Mesodermal cell (in vitro differentiated cells): ENCODE measurements around the gene KIF20B. TPM values are rescaled to one million over a fixed set of nuclear protein-coding genes. Genes with fewer than 3 reads are reported as not detected.

Source experiments
- H3K27ac ChIP-seq: 2 replicates; pipeline ENCODE4 v1.7.0; 2013; ENCODE audit warnings: mild to moderate bottlenecking, low read depth, low read length, moderate library complexity; ENCODE audit not compliant: severe bottlenecking
- H3K36me3 ChIP-seq: 2 replicates; pipeline ENCODE4 v1.7.1; 2013; ENCODE audit warnings: mild to moderate bottlenecking, low read length, moderate library complexity; ENCODE audit not compliant: control insufficient read depth, insufficient read depth
- H3K4me1 ChIP-seq: one replicate; pipeline ENCODE4 v1.7.1; 2013; ENCODE audit warnings: mild to moderate bottlenecking, low read length; ENCODE audit not compliant: insufficient read depth, control insufficient read depth, poor library complexity, severe bottlenecking
- H3K4me3 ChIP-seq: 2 replicates; pipeline ENCODE4 v1.7.0; 2013; ENCODE audit warnings: low read length, control low read depth, mild to moderate bottlenecking; ENCODE audit not compliant: insufficient read depth, poor library complexity, severe bottlenecking; ENCODE audit errors: extremely low read depth
- H3K9me3 ChIP-seq: 2 replicates; pipeline ENCODE4 v1.7.1; 2013; ENCODE audit warnings: mild to moderate bottlenecking, low read length, moderate library complexity; ENCODE audit not compliant: control insufficient read depth
- WGBS, 2 experiments: methylation state at CpG; one replicate each; pipeline ENCODE4 v1.1.5; 2013; ENCODE audit warnings: missing lambda C conversion rate in 2 of 2; ENCODE audit not compliant: insufficient coverage in 2 of 2; 5-methylcytosine and 5-hydroxymethylcytosine counted together
- polyA plus RNA-seq, 2 experiments: library from polyadenylated mRNA; stranded (reverse); fragments of 50-300 nt; gene quantifications; one replicate each; pipeline ENCODE4 v1.2.3, GENCODE V29; 2013

KIF20B gene, protein sequence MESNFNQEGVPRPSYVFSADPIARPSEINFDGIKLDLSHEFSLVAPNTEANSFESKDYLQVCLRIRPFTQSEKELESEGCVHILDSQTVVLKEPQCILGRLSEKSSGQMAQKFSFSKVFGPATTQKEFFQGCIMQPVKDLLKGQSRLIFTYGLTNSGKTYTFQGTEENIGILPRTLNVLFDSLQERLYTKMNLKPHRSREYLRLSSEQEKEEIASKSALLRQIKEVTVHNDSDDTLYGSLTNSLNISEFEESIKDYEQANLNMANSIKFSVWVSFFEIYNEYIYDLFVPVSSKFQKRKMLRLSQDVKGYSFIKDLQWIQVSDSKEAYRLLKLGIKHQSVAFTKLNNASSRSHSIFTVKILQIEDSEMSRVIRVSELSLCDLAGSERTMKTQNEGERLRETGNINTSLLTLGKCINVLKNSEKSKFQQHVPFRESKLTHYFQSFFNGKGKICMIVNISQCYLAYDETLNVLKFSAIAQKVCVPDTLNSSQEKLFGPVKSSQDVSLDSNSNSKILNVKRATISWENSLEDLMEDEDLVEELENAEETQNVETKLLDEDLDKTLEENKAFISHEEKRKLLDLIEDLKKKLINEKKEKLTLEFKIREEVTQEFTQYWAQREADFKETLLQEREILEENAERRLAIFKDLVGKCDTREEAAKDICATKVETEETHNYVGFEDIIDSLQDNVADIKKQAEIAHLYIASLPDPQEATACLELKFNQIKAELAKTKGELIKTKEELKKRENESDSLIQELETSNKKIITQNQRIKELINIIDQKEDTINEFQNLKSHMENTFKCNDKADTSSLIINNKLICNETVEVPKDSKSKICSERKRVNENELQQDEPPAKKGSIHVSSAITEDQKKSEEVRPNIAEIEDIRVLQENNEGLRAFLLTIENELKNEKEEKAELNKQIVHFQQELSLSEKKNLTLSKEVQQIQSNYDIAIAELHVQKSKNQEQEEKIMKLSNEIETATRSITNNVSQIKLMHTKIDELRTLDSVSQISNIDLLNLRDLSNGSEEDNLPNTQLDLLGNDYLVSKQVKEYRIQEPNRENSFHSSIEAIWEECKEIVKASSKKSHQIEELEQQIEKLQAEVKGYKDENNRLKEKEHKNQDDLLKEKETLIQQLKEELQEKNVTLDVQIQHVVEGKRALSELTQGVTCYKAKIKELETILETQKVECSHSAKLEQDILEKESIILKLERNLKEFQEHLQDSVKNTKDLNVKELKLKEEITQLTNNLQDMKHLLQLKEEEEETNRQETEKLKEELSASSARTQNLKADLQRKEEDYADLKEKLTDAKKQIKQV (N-terminal part only)
- 19.3 TPM for polyA plus RNA-seq (2013, experiment 1 of 2)
- polyA plus RNA-seq (2013, experiment 2 of 2) = 32.2 TPM

DNA sequence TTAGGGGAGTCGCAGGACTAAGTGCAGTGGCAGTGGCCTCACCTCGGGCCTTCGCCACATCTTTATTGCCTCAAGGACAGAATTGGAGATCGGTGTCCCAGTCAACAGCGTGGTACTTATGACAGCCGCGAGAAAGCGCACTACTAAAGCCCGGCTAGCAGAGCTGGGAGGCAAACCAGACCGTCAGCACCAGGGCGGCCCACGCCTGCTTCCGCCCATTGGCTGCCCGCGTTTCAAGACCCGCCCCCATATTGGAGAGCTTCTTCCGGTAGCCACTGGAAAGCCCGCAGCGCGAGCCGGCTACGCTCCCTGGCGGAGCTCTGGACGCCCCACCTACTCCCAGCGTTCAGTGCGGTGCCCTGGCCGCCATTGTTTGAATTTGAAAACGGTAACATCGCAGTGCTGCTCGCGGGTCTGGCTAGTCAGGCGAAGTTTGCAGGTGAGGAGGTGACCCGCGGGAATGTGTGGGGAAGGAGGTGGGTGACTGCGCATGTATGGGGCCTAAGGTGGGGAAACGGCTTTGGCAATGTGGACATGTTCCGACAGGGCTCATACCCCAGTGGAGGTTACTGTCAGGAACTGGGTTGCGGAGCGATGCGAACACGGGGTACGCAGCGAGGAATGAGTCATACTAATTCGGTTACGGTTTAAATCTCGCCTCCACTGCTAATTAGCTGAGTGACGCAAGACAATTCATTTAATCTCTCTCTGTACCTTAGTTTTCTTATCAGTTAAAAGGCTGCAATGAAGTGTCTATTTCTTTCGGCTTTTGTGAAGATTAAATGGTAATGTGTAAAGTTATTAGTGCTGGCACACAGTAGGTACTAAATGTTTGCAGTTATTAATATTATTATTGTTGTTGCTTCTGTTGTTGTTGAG lies at the start of gene KIF20B:
TSS of gene KIF20B (plus strand) at position 349 of the 879 bp plus-strand sequence. CDS start 3,705 bp downstream, outside the sequence.
- peak within 1 kb of the TSS; percentile 90 for H3K27ac ChIP-seq
- WGBS, 2 experiments = 0 to 1% methylated on average over 34 to 37 of the region's 48 CpGs
- peaks cover 5% of the 10 kb centered on the region for H3K4me1 ChIP-seq
- peak within 1 kb of the TSS; percentile 83 for H3K4me3 ChIP-seq
- H3K36me3 ChIP-seq = peaks cover 3% of the 10 kb centered on the region
- no peaks in the 10 kb centered on the region for H3K9me3 ChIP-seq

GRCh38 chr10:89651916-89652573 lies 49.3 kb upstream of the KIF20B start:
- no peak overlapping the region for H3K27ac ChIP-seq
- H3K4me1 ChIP-seq = peaks cover 4% of the 10 kb centered on the region
- no peaks in the 10 kb centered on the region for H3K36me3 ChIP-seq
- peaks cover 5% of the 10 kb centered on the region for H3K9me3 ChIP-seq
- H3K4me3 ChIP-seq = no peak overlapping the region
- WGBS, 2 experiments = 100% methylated on average over 1 of the region's 3 CpGs; no CpG with 5 or more reads in 1 of the 2 experiments

GRCh38 chr10:89652806-89653370 lies 48.5 kb upstream of the KIF20B start:
- Histone ChIP-seq H3K27ac (no peak overlapping the region), H3K4me3 (no peak overlapping the region), H3K4me1 (peaks cover 4% of the 10 kb centered on the region), H3K9me3 (peaks cover 5% of the 10 kb centered on the region), H3K36me3 (no peaks in the 10 kb centered on the region)
- WGBS, 2 experiments = 92 to 100% methylated on average over 3 of the region's 3 CpGs

DNA sequence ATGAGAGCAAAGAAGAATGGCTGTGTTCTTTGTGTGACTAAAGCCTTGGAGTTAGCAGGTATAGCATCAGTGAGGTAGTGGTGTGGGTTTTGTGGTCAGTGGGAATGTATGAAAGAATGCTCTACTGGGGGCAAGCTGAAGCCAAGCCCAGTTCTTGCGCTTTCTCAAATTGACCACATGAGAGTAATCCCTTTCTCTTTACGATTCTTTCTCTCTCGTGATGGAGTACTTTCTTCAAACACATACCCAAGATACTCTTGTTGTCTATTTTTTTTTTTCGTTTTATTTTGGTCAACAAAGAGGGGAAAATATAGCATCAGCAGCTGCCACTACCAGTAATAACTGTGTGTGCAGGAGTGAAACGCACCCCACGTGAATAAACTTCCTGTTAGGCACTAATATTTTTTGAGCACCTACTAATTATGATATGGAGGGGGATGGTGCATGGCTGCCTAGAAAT lies 48.0 kb upstream of the KIF20B start:
- H3K4me3 ChIP-seq = no peak overlapping the region
- peaks cover 5% of the 10 kb centered on the region for H3K9me3 ChIP-seq
- H3K36me3 ChIP-seq = no peaks in the 10 kb centered on the region
- H3K4me1 ChIP-seq = peaks cover 4% of the 10 kb centered on the region
- 75 to 92% methylated on average over 2 of the region's 6 CpGs for WGBS, 2 experiments
- H3K27ac ChIP-seq = no peak overlapping the region

DNA sequence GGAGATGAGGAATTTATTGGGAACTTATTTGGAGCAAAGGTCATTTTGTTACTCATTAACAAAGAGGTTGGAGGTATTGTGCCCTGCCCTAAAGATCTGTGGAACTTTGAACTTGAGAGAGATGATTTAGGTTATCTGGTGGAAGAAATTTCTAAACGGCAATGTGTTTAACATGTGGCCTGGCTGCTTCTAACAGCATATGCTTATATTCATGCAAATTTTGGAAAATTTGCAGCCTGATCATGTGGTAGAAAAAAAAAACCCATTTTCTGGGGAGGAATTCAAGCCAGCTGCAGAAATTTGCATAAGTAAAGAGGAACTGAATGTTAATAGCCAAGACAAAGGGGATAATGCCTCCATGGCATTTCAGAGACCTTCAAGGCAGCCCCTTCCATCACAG lies 45.7 kb upstream of the KIF20B start:
- Histone ChIP-seq H3K27ac (no peak overlapping the region), H3K36me3 (no peaks in the 10 kb centered on the region), H3K4me1 (peaks cover 4% of the 10 kb centered on the region), H3K4me3 (no peak overlapping the region), H3K9me3 (no peaks in the 10 kb centered on the region)
- 83% methylated on average over 1 of the region's 1 CpG; no CpG with 5 or more reads in 1 of the 2 experiments for WGBS, 2 experiments

- Histone ChIP-seq H3K27ac (no peak overlapping the region), H3K9me3 (no peaks in the 10 kb centered on the region), H3K4me1 (peaks cover 4% of the 10 kb centered on the region), H3K36me3 (no peaks in the 10 kb centered on the region), H3K4me3 (no peak overlapping the region)
- WGBS, 2 experiments = 100% methylated on average over 1 of the region's 1 CpG; no CpG with 5 or more reads in 1 of the 2 experiments
Observed at GRCh38 chr10:89657302-89657701, 44.1 kb upstream of the KIF20B start.

DNA sequence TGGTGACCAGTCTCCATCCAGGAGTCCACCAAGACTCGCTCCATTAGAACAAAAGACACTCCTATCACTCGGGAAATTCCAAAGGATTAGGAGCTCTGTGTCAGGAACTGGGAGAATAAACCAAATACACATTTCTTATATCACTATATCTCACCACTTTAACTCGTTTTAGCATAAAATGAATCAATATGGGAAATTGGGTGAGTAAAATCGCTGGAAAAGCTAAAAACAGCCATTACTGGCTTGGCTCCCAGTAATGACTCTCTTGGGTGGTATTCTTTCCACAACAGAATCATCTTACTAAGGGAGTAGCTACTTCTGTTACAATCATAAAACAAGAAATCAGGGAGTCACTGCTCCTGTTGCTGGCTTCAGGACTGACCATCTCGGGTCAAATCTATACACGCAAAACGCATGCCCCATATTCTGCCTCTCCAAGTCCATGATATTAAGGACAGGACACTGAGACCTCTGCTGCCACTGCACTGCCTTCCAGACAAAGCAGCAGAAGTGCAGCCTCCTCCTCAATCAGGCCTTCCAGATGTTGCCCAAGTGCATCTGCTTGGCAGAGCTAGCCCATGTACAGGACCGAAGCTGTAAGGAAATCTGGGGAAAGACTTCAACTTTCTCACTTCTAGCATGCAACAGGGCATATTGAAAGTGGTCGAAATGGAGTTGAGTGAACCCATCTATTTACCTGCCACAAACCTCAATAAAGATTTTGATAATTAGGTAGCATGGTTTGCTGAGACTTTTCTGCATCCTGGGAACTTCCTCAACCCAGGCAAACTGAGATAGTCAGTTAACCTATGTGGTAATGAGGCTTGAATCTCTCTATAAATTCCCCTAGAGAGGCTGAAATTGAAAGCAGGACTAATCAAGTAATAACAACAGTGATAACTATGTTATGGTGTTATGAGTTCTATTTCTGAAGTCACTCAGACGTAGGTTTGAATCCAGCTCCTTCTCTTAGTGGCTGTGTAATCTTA lies 42.0 kb upstream of the KIF20B start:
- Histone ChIP-seq H3K36me3 (no peaks in the 10 kb centered on the region), H3K4me3 (no peak overlapping the region), H3K4me1 (no peaks in the 10 kb centered on the region), H3K27ac (no peak overlapping the region), H3K9me3 (no peaks in the 10 kb centered on the region)
- WGBS, 2 experiments = 85 to 91% methylated on average over 3 to 4 of the region's 10 CpGs

DNA sequence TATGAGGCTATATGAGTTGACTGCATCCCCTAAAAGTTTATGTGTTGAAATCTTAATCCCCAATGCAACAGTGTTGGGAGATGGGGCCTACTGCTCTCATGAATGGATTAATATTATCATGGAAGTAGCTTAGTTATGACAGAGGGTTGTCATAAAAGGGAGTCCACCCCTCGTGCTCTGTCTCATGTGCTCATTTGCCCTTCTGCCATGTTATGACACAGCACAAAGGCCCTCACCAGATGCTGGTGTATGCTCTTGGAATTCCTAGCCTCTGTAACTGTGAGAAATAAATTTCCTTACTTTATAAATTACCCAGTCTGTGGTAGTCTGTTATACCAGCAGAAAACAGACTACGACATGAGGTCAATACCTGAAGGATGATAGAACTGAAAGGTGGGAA lies 38.8 kb upstream of the KIF20B start:
- H3K4me3 ChIP-seq = no peak overlapping the region
- 83 to 100% methylated on average over 1 of the region's 2 CpGs for WGBS, 2 experiments
- H3K4me1 ChIP-seq = no peaks in the 10 kb centered on the region
- H3K36me3 ChIP-seq = no peaks in the 10 kb centered on the region
- no peak overlapping the region for H3K27ac ChIP-seq
- H3K9me3 ChIP-seq = no peaks in the 10 kb centered on the region
